Left lung (tissue), 10 donors: ENCODE measurements around the gene MYCN. TPM values are rescaled to one million over a fixed set of nuclear protein-coding genes. Genes with fewer than 3 reads are reported as not detected.

Experiments used
- ATAC-seq: fragments of 200-7000 bp; cut with Tn5 transposase; one replicate; pipeline ENCODE4 v1.9.1; 2020; ENCODE audit warnings: moderate library complexity
- DNase-seq, 4 donors: peaks; one replicate each; pipeline ENCODE4 v3.0.0-alpha.2; 2013 to 2020
- H3K27ac ChIP-seq, 2 donors: fragments of 200-600 bp; sonication (generic) in 1 of 2; one replicate each; pipeline versions ENCODE4 v1.5.0 to v1.8.0; 2020 to 2021
- H3K27me3 ChIP-seq, 2 donors: fragments of 200-600 bp; sonication (generic) in 1 of 2; one replicate each; pipeline versions ENCODE4 v1.5.0 to v1.8.0; 2020 to 2021
- H3K36me3 ChIP-seq, 2 donors: fragments of 200-600 bp; sonication (generic) in 1 of 2; one replicate each; pipeline versions ENCODE4 v1.5.0 to v1.8.0; 2020 to 2021
- H3K4me1 ChIP-seq, 2 donors: fragments of 200-600 bp; one replicate each; pipeline ENCODE4 v1.8.0; 2021
- H3K4me3 ChIP-seq, 2 donors: fragments of 200-600 bp; sonication (generic) in 1 of 2; one replicate each; pipeline versions ENCODE4 v1.5.0 to v1.8.0; 2020 to 2021; ENCODE audit warnings: mild to moderate bottlenecking in 1 of 2
- H3K9me3 ChIP-seq, 2 donors: fragments of 200-600 bp; sonication (generic) in 1 of 2; one replicate each; pipeline versions ENCODE4 v1.5.0 to v1.8.0; 2020 to 2021
- intact Hi-C, 2 donors: fragments of 100-400 bp; cut with DNase I; formaldehyde crosslinking; loops; one replicate each; pipeline versions ENCODE4 v1.11.2 to v1.14.2; 2022
- polyA plus RNA-seq, 6 donors: library from polyadenylated mRNA; unstranded; fragments of 120-200 nt; gene quantifications; one replicate each; pipeline ENCODE4 v1.2.1, GENCODE V29; 2013; ENCODE audit not compliant: insufficient read length in 6 of 6
- total RNA-seq, 2 donors: library from RNA; stranded (reverse); fragmentation: NEBNext Ultra II Directional; extraction: Animal tissue kit (Norgen Biotek cat#: 25700); gene quantifications; one replicate each; pipeline ENCODE4 v1.2.1, GENCODE V29; 2021
- TF ChIP-seq, protein P1 (sequence below), 2 donors: fragments of 200-600 bp; sonication (generic) in 1 of 2; IDR thresholded peaks; one replicate each; pipeline versions ENCODE4 v1.5.0 to v1.8.0; 2021; ENCODE audit warnings: antibody characterized with exemption in 2 of 2
- donor health status: DM: no; HTN: yes; CAD: no.
- donor health status: DM: no; HTN: no; CAD: no.

The MYCN gene
- total and polyA plus RNA-seq, 8 donors = 0.60 to 22.2 (median 17.8) TPM

DNA sequence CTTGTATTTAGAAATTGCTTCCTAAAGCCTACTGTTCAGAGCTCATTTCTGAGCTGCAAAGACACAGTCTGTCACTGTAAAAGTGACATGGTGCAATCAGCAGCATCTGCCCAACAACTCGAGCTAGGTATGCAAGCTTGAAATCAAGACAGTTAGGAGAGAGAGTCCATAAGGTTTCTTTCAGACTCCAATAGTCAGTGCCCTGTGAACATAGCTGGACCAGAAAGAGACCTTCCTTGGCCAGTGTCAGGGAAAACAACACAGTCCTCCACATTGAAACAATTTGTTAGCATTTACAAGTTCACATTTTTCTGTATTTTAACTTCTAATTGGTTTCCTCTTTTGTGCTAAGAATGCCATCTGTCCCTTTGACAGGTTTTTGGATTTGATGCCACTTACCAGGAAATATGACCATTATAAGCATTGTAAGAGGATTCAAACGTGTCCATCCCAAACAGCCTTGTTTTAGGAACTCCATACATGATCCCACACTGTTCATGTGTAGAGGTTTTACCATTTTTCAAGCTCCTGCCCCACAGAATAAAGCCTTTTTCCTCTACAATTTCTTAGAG lies 8.9 kb upstream of the MYCN start:
- H3K4me1 ChIP-seq = no peaks in the 10 kb centered on the region
- DNase-seq (no peak), ATAC-seq (no peak)
- TF ChIP-seq, protein P1, sequence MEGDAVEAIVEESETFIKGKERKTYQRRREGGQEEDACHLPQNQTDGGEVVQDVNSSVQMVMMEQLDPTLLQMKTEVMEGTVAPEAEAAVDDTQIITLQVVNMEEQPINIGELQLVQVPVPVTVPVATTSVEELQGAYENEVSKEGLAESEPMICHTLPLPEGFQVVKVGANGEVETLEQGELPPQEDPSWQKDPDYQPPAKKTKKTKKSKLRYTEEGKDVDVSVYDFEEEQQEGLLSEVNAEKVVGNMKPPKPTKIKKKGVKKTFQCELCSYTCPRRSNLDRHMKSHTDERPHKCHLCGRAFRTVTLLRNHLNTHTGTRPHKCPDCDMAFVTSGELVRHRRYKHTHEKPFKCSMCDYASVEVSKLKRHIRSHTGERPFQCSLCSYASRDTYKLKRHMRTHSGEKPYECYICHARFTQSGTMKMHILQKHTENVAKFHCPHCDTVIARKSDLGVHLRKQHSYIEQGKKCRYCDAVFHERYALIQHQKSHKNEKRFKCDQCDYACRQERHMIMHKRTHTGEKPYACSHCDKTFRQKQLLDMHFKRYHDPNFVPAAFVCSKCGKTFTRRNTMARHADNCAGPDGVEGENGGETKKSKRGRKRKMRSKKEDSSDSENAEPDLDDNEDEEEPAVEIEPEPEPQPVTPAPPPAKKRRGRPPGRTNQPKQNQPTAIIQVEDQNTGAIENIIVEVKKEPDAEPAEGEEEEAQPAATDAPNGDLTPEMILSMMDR (IDR thresholded peaks at IDR 0.05) = no peak
- H3K36me3 ChIP-seq = no peaks in the 10 kb centered on the region
- H3K9me3 ChIP-seq = no peaks in the 10 kb centered on the region
- intact Hi-C loops = no loop called here
- no peak overlapping the region for H3K27ac ChIP-seq
- H3K27me3 ChIP-seq = no peaks in the 10 kb centered on the region
- no peak overlapping the region for H3K4me3 ChIP-seq

DNA sequence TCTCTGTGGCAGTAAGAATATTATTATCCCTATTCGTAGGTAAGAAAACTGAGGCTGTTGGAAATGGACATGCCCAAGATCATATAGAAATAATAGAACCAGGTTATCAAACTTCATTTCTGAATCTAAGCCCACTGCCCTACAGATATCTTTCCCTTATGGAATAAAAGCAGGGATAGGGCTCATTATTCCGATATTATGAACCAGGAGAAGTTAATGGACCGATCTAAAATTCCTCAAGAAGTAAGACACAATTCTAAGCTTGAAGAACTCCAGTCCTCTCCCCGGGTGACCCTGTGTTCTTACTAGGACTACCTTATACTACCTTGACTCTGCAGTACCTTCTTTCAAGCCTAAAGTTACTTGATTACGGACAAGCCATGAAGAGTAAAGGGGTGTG lies 8.4 kb upstream of the MYCN start:
- intact Hi-C loops = no loop called here
- H3K9me3 ChIP-seq = no peaks in the 10 kb centered on the region
- TF ChIP-seq, protein P1 (IDR thresholded peaks at IDR 0.05) = no peak
- H3K27ac ChIP-seq = no peak overlapping the region
- no peaks in the 10 kb centered on the region for H3K4me1 ChIP-seq
- no peak for ATAC-seq
- no peak overlapping the region for H3K4me3 ChIP-seq
- no peak for DNase-seq
- no peaks in the 10 kb centered on the region for H3K27me3 ChIP-seq
- H3K36me3 ChIP-seq = no peaks in the 10 kb centered on the region

DNA sequence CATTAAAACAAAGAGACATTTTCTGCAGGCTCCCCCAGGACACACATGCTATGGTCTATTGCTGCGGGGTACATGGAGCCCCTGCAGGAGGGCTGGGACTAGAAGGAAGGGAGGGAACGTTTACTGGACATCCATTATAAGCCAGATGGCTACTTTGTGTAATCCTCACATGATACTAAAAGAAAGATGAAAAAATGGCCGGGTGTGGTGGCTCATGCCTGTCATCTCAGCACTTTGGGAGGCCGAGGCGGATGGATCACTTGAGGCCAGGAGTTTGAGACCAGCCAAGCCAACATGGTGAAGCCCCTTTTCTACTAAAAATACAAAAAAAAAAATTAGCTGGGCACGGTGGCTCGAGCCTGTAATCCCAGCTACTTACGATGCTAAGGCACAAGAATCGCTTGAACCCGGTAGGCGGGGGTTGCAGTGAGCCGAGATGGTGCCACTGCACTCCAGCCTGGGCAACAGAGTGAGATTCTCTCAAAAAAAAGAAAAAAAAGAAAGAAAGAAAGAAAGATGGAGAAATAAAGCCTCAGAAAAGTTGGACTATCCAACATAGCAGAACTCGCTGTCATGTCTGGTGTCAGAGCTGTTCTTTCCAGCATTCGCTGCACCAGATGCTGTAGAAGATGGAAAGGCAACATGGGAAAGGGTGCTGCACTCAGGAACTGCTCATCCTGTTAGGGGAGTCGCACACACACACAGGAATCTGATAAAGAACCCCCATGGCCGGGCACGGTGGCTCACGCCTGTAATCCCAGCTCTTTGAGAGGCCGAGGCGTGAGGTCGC lies 7.8 kb upstream of the MYCN start:
- H3K27ac ChIP-seq = no peak overlapping the region
- H3K9me3 ChIP-seq = no peaks in the 10 kb centered on the region
- intact Hi-C loops = no loop called here
- no peak overlapping the region for H3K4me3 ChIP-seq
- no peaks in the 10 kb centered on the region for H3K4me1 ChIP-seq
- DNase-seq (peak in 1 of 4 donors; percentile 54), ATAC-seq (no peak)
- TF ChIP-seq, protein P1 (IDR thresholded peaks at IDR 0.05) = no peak
- no peaks in the 10 kb centered on the region for H3K36me3 ChIP-seq
- H3K27me3 ChIP-seq = peaks cover 0 to 4% of the 10 kb centered on the region in 2 donors

DNA sequence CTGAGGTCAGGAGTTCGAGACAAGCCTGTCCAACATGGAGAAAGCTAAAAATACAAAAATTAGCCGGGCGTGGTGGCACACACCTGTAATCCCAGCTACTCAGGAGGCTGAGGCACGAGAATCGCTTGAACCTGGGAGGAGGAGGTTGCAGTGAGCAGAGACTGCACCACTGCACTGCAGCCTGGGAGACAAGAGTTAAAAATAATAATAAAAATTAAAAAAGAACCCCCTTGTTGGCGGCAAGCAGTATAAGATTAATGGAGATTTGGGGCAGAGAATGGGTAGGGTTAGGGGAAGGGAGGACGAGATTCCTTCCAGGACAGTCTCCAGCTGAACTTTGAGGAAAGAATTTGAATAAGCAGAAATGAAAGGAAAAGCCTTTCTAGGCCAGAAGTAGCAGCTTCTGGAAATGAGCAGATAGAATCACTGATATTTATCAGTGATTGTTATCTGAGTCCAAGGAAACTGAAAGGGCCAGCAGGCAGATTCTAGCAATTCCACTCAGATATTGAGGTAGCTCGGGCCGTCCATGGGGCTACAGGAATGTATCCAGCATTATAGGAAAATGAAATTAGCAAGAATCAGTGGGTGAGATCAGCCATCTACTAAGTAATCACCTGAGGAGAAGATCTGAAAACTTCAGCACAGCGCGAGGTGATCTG lies 7.0 kb upstream of the MYCN start:
- no peaks in the 10 kb centered on the region for H3K4me1 ChIP-seq
- H3K9me3 ChIP-seq = no peaks in the 10 kb centered on the region
- ATAC-seq (no peak), DNase-seq (no peak)
- no peak overlapping the region for H3K4me3 ChIP-seq
- H3K27me3 ChIP-seq = peaks cover 0 to 11% of the 10 kb centered on the region in 2 donors
- no peak overlapping the region for H3K27ac ChIP-seq
- TF ChIP-seq, protein P1 (IDR thresholded peaks at IDR 0.05) = no peak
- intact Hi-C loops = no loop called here
- H3K36me3 ChIP-seq = no peaks in the 10 kb centered on the region

DNA sequence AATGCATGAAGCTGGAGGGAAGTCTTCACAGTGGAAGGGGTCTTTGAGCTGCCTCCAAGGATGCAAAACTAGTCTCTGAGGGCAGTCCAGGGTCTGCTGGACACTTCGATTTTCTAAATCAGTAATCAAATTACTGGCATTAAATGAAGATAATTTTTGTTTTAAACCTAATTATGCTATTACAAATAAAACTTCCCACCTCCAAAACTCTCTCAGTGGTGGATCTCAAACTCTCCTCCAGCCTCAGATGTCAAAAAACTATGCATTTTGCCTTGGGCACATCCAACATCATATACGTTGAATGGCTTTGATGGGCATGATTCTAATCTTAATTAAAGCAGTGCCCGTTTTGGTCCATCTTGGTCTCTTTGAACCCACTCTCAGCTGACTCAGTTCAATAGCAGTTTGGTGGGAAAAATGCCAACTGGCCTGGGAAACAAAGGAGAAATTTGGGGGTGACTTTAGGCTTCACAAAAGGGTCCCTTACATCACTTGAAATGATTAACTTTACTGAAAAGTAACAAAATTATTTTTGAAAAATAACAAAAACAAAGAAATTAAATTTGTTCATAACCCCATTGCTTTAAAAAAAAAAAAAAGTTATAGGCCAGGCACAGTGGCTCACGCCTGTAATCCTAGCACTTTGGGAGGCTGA lies 5.9 kb upstream of the MYCN start:
- TF ChIP-seq, protein P1 (IDR thresholded peaks at IDR 0.05) = no peak
- H3K4me1 ChIP-seq = peaks cover 0 to 2% of the 10 kb centered on the region in 2 donors
- peaks cover 7 to 22% of the 10 kb centered on the region in 2 donors for H3K27me3 ChIP-seq
- no peak for ATAC-seq
- no peaks in the 10 kb centered on the region for H3K36me3 ChIP-seq
- DNase-seq = no peak
- intact Hi-C loops = no loop called here
- H3K9me3 ChIP-seq = no peaks in the 10 kb centered on the region
- no peak overlapping the region for H3K4me3 ChIP-seq
- no peak overlapping the region for H3K27ac ChIP-seq
